Measurements from ENCODE around the gene TMEM263. TPM values are rescaled to one million over a fixed set of nuclear protein-coding genes. Genes with fewer than 3 reads are reported as not detected.

Gene TMEM263
- total and polyA plus RNA-seq, 9 of the 15 experiments (the other 6 are each of a cell fraction or from before 2014, with no cell fraction given) = 12.6 to 36.7 (median 24.4) TPM

DNA sequence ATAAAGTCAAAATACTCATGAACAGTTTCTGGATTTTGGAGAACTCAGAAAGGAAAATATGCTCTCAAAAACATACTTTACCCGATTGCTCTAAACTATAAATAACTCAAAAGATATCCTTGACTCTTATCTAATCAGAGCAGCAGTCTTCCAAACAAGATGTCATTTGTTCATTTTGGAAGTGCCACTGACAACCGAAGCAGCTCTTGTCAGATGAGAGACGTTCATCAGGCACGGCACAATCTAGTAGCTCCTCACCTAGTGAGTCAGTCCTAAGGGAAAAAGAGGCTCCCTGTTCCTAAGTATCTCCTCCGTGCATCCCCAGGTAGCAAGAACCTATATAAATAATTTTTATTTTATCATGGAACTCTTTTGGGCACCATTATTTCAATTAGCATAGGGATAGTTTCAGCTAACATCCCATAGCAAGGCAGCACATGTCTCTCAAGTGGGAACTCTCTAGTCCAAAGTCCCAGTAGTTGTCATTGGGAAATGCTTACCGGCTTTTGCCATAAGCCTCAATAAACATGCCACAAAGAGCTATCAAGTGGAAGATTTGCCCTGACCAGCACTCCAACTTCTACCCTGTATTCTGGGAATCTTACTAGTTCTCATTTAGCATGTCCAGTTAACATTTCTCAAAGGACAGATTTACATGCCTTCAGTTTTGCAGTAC lies 14.1 kb upstream of the TMEM263 start (continued):
- TF ChIP-seq, protein P1, sequence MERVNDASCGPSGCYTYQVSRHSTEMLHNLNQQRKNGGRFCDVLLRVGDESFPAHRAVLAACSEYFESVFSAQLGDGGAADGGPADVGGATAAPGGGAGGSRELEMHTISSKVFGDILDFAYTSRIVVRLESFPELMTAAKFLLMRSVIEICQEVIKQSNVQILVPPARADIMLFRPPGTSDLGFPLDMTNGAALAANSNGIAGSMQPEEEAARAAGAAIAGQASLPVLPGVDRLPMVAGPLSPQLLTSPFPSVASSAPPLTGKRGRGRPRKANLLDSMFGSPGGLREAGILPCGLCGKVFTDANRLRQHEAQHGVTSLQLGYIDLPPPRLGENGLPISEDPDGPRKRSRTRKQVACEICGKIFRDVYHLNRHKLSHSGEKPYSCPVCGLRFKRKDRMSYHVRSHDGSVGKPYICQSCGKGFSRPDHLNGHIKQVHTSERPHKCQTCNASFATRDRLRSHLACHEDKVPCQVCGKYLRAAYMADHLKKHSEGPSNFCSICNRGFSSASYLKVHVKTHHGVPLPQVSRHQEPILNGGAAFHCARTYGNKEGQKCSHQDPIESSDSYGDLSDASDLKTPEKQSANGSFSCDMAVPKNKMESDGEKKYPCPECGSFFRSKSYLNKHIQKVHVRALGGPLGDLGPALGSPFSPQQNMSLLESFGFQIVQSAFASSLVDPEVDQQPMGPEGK (CRISPR knock-in tag; IDR thresholded peaks at IDR 0.05; ENCODE audit: borderline replicate concordance) = no peak
- no peak for TF ChIP-seq ZNF347 (CRISPR knock-in tag; IDR thresholded peaks at IDR 0.05; ENCODE audit: low read depth)
- TF ChIP-seq RBBP5 (IDR thresholded peaks at IDR 0.05; ENCODE audit: borderline replicate concordance, insufficient read depth, low read length, poor library complexity, severe bottlenecking) = no peak
- TF ChIP-seq TRIM28 (IDR thresholded peaks at IDR 0.05) = no peak
- TF ChIP-seq KLF16 (IDR thresholded peaks at IDR 0.05) = peak; percentile 70; the same call in 1 of the 2 replicates
- 0 out of 3 replicates have a peak, but pooled peaks of 1 of the 2 experiments have one; percentile 20 for TF ChIP-seq CBX3 (IDR thresholded peaks at IDR 0.05; ENCODE audit: borderline replicate concordance in 1 of 2, low read length in 2 of 2)
- TF ChIP-seq, protein P2, sequence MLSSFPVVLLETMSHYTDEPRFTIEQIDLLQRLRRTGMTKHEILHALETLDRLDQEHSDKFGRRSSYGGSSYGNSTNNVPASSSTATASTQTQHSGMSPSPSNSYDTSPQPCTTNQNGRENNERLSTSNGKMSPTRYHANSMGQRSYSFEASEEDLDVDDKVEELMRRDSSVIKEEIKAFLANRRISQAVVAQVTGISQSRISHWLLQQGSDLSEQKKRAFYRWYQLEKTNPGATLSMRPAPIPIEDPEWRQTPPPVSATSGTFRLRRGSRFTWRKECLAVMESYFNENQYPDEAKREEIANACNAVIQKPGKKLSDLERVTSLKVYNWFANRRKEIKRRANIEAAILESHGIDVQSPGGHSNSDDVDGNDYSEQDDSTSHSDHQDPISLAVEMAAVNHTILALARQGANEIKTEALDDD (IDR thresholded peaks at IDR 0.05) = peak; percentile 84
- 0 out of 2 replicates have a peak, but pooled peaks have one; percentile 25 for TF ChIP-seq POLR2AphosphoS5 (IDR thresholded peaks at IDR 0.05; ENCODE audit: control insufficient read depth, insufficient read depth, low read depth, low read length)
- TF ChIP-seq CBFA2T2 (conservative IDR thresholded peaks at IDR 0.05) = peak; percentile 80
- TF ChIP-seq HNRNPLL (IDR thresholded peaks at IDR 0.05; ENCODE audit: low read depth, low read length, poor library complexity, severe bottlenecking) = no peak
- TF ChIP-seq, protein P3, sequence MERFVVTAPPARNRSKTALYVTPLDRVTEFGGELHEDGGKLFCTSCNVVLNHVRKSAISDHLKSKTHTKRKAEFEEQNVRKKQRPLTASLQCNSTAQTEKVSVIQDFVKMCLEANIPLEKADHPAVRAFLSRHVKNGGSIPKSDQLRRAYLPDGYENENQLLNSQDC (CRISPR knock-in tag; IDR thresholded peaks at IDR 0.05) = no peak
- peak; percentile 93 for TF ChIP-seq ARID1B (IDR thresholded peaks at IDR 0.05)
- peak; percentile 91 for TF ChIP-seq EP300 (IDR thresholded peaks at IDR 0.05; ENCODE audit: low read length)
- TF ChIP-seq JUN (IDR thresholded peaks at IDR 0.05; ENCODE audit: borderline replicate concordance, low read depth, low read length) = peak; percentile 17; the same call in 1 of the 2 replicates
- TF ChIP-seq JUN (CRISPR knock-in tag; IDR thresholded peaks at IDR 0.05; ENCODE audit: borderline replicate concordance) = no peak
- TF ChIP-seq, protein P4, sequence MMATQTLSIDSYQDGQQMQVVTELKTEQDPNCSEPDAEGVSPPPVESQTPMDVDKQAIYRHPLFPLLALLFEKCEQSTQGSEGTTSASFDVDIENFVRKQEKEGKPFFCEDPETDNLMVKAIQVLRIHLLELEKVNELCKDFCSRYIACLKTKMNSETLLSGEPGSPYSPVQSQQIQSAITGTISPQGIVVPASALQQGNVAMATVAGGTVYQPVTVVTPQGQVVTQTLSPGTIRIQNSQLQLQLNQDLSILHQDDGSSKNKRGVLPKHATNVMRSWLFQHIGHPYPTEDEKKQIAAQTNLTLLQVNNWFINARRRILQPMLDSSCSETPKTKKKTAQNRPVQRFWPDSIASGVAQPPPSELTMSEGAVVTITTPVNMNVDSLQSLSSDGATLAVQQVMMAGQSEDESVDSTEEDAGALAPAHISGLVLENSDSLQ (IDR thresholded peaks at IDR 0.05) = peak; percentile 87
- no peak for TF ChIP-seq ZNF583 (CRISPR knock-in tag; IDR thresholded peaks at IDR 0.05)
- peak; percentile 87 for TF ChIP-seq DPF2 (IDR thresholded peaks at IDR 0.05)
- peak; percentile 49 for TF ChIP-seq CXXC5 (CRISPR knock-in tag; IDR thresholded peaks at IDR 0.05)
- TF ChIP-seq CTBP1 (IDR thresholded peaks at IDR 0.05; ENCODE audit: borderline replicate concordance) = peak; percentile 49; the same call in 1 of the 2 replicates
- TF ChIP-seq LEF1 (IDR thresholded peaks at IDR 0.05) = peak; percentile 70
- TF ChIP-seq SOX6 (IDR thresholded peaks at IDR 0.05) = peak; percentile 83; the same call in 1 of the 2 replicates
- TF ChIP-seq HDAC1 (IDR thresholded peaks at IDR 0.05) = 0 out of 4 replicates have a peak, but pooled peaks of 1 of the 2 experiments have one; percentile 11
- TF ChIP-seq, protein P5, sequence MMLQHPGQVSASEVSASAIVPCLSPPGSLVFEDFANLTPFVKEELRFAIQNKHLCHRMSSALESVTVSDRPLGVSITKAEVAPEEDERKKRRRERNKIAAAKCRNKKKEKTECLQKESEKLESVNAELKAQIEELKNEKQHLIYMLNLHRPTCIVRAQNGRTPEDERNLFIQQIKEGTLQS (IDR thresholded peaks at IDR 0.05) = no peak; the same call in 1 of the 2 replicates
- TF ChIP-seq, protein P5 (CRISPR knock-in tag; conservative IDR thresholded peaks at IDR 0.05) = no peak
